ENCODE data around the gene RNASE13.

The RNASE13 gene

GRCh38 chr14:21071225-21072030 lies 36.8 kb upstream of the RNASE13 start:
- no peak for DNase-seq (ENCODE audit: low read depth in 1 of 2, low spot score in 1 of 2)
- in situ Hi-C loops (cut with HindIII; ENCODE audit: low pct_unique_long_range_greater_than_20kb, low sequenced_read_pairs): no loop called here
- TF ChIP-seq JUND (IDR thresholded peaks at IDR 0.05; ENCODE audit: low read depth): no peak

- no peak for DNase-seq (ENCODE audit: low read depth in 1 of 2, low spot score in 1 of 2)
- in situ Hi-C loops (cut with HindIII; ENCODE audit: low pct_unique_long_range_greater_than_20kb, low sequenced_read_pairs): no loop called here
- TF ChIP-seq JUND (IDR thresholded peaks at IDR 0.05; ENCODE audit: low read depth): no peak
Measured at GRCh38 chr14:21070610-21071224, 36.1 kb upstream of the RNASE13 start.

GRCh38 chr14:21070083-21070609 lies 35.5 kb upstream of the RNASE13 start, which contains the start of gene ARHGEF40:
Gene ARHGEF40, plus strand, starts transcription at chr14:21070304. Its CDS starts 93 bp downstream, at chr14:21070397.
- in situ Hi-C loops (cut with HindIII; ENCODE audit: low pct_unique_long_range_greater_than_20kb, low sequenced_read_pairs): no loop called here
- peak; percentile 57 for DNase-seq (ENCODE audit: low read depth in 1 of 2, low spot score in 1 of 2)
- no peak for TF ChIP-seq JUND (IDR thresholded peaks at IDR 0.05; ENCODE audit: low read depth)

GRCh38 chr14:21069388-21070082 lies 34.9 kb upstream of the RNASE13 start:
- in situ Hi-C loops (cut with HindIII; ENCODE audit: low pct_unique_long_range_greater_than_20kb, low sequenced_read_pairs): no loop called here
- no peak for TF ChIP-seq JUND (IDR thresholded peaks at IDR 0.05; ENCODE audit: low read depth)
- no peak for DNase-seq (ENCODE audit: low read depth in 1 of 2, low spot score in 1 of 2)

- TF ChIP-seq JUND (IDR thresholded peaks at IDR 0.05; ENCODE audit: low read depth): no peak
- peak; percentile 46 to 57 for DNase-seq (ENCODE audit: low read depth in 1 of 2, low spot score in 1 of 2)
- in situ Hi-C loops (cut with HindIII; ENCODE audit: low pct_unique_long_range_greater_than_20kb, low sequenced_read_pairs): no loop called here
Measured at GRCh38 chr14:21068521-21069387, 34.1 kb upstream of the RNASE13 start.

- in situ Hi-C loops (cut with HindIII; ENCODE audit: low pct_unique_long_range_greater_than_20kb, low sequenced_read_pairs): no loop called here
- peak; percentile 53 to 62 for DNase-seq (ENCODE audit: low read depth in 1 of 2, low spot score in 1 of 2)
Measured at GRCh38 chr14:21066882-21067502, 32.4 kb upstream of the RNASE13 start.

GRCh38 chr14:21063479-21063878 lies 28.9 kb upstream of the RNASE13 start:
- DNase-seq (ENCODE audit: low read depth in 1 of 2, low spot score in 1 of 2): no peak
- in situ Hi-C loops (cut with HindIII; ENCODE audit: low pct_unique_long_range_greater_than_20kb, low sequenced_read_pairs): no loop called here
- TF ChIP-seq JUND (IDR thresholded peaks at IDR 0.05; ENCODE audit: low read depth): no peak

More at GRCh38 chr14:21066882-21067502, 32.4 kb upstream of the RNASE13 start:
- no peak for TF ChIP-seq JUND (IDR thresholded peaks at IDR 0.05; ENCODE audit: low read depth)

GRCh38 chr14:21061347-21061668 lies 26.7 kb upstream of the RNASE13 start:
- no peak for TF ChIP-seq JUND (IDR thresholded peaks at IDR 0.05; ENCODE audit: low read depth)
- in situ Hi-C loops (cut with HindIII; ENCODE audit: low pct_unique_long_range_greater_than_20kb, low sequenced_read_pairs): no loop called here
- no peak for DNase-seq (ENCODE audit: low read depth in 1 of 2, low spot score in 1 of 2)

- in situ Hi-C loops (cut with HindIII; ENCODE audit: low pct_unique_long_range_greater_than_20kb, low sequenced_read_pairs): no loop called here
- no peak for DNase-seq (ENCODE audit: low read depth in 1 of 2, low spot score in 1 of 2)
- TF ChIP-seq JUND (IDR thresholded peaks at IDR 0.05; ENCODE audit: low read depth): no peak
Measured at GRCh38 chr14:21060614-21061346, 26.2 kb upstream of the RNASE13 start.

GRCh38 chr14:21059842-21060613 lies 25.4 kb upstream of the RNASE13 start:
- in situ Hi-C loops (cut with HindIII; ENCODE audit: low pct_unique_long_range_greater_than_20kb, low sequenced_read_pairs): no loop called here
- no peak for TF ChIP-seq JUND (IDR thresholded peaks at IDR 0.05; ENCODE audit: low read depth)
- DNase-seq (ENCODE audit: low read depth in 1 of 2, low spot score in 1 of 2): no peak
